GM12878 (cell line): ENCODE data around the gene ALG12. TPM values are rescaled to one million over a fixed set of nuclear protein-coding genes. Genes with fewer than 3 reads are reported as not detected.

ENCODE experiments used
- CBFB ChIP-seq: IDR thresholded peaks from 2 replicates; pipeline ENCODE4 v1.6.1; 2016; ENCODE audit warnings: antibody characterized with exemption, low read depth
- CHD4 ChIP-seq: fragments of 200-600 bp; sonication (generic); IDR thresholded peaks from 2 replicates; pipeline ENCODE4 v1.6.1; 2016; ENCODE audit warnings: mild to moderate bottlenecking
- CREB1 ChIP-seq: IDR thresholded peaks from 2 replicates; pipeline ENCODE4 v1.6.1; 2012; ENCODE audit warnings: low read depth, mild to moderate bottlenecking, inconsistent platforms
- ETV6 ChIP-seq, 2 experiments: fragments of 450-650 bp in 1 of 2; IDR thresholded peaks in 1 of 2; conservative IDR thresholded peaks in 1 of 2; 2 replicates each; pipeline ENCODE4 v1.6.1; 2014; ENCODE audit warnings: antibody characterized with exemption in 1 of 2, borderline replicate concordance in 1 of 2, low read depth in 1 of 2, mild to moderate bottlenecking in 1 of 2, moderate library complexity in 1 of 2
- EZH2 ChIP-seq: IDR thresholded peaks from 2 replicates; pipeline ENCODE4 v1.6.1; 2012; ENCODE audit warnings: low read depth, mild to moderate bottlenecking, control low read depth, inconsistent platforms, low read length, borderline replicate concordance; ENCODE audit not compliant: control insufficient read depth
- FOS ChIP-seq: IDR thresholded peaks from 3 replicates; pipeline ENCODE4 v1.6.1; 2011; ENCODE audit warnings: borderline replicate concordance; ENCODE audit not compliant: insufficient read length; ENCODE audit errors: extremely low read depth
- GABPA ChIP-seq: IDR thresholded peaks from 2 replicates; pipeline ENCODE4 v1.6.1; 2014; ENCODE audit warnings: antibody characterized with exemption, low read depth, mild to moderate bottlenecking, inconsistent platforms
- HDAC2 ChIP-seq: fragments of 200-600 bp; sonication (generic); IDR thresholded peaks from 2 replicates; pipeline ENCODE4 v1.6.1; 2017
- HDAC6 ChIP-seq: fragments of 200-600 bp; sonication (generic); IDR thresholded peaks from one replicate; pipeline ENCODE4 v1.8.0; 2017; ENCODE audit warnings: antibody characterized with exemption; ENCODE audit not compliant: unreplicated experiment
- KAT2A ChIP-seq: conservative IDR thresholded peaks from 2 replicates; pipeline ENCODE4 v1.6.1; 2011; ENCODE audit warnings: low read depth, low read length; ENCODE audit not compliant: control insufficient read depth
- LARP7 ChIP-seq: fragments of 450-650 bp; IDR thresholded peaks from 2 replicates; pipeline ENCODE4 v1.6.1; 2017; ENCODE audit warnings: mild to moderate bottlenecking
- NBN ChIP-seq: fragments of 450-650 bp; IDR thresholded peaks from 2 replicates; pipeline ENCODE4 v1.6.1; 2016
- RAD21 ChIP-seq: IDR thresholded peaks from 2 replicates; pipeline ENCODE4 v1.6.1; 2011; ENCODE audit warnings: mild to moderate bottlenecking, low read depth, low read length, moderate library complexity; ENCODE audit not compliant: insufficient read depth
- RCOR1 ChIP-seq: conservative IDR thresholded peaks from 2 replicates; pipeline ENCODE4 v1.6.1; 2012; ENCODE audit warnings: low read depth, low read length, improper control_type of control experiment
- RFX5 ChIP-seq: IDR thresholded peaks from 2 replicates; pipeline ENCODE4 v1.6.1; 2011; ENCODE audit warnings: low read depth, low read length, improper control_type of control experiment
- SREBF1 ChIP-seq: IDR thresholded peaks from 2 replicates; pipeline ENCODE4 v1.6.1; 2012; ENCODE audit warnings: mild to moderate bottlenecking, low read length
- ZNF384 ChIP-seq: IDR thresholded peaks from 2 replicates; pipeline ENCODE4 v1.6.1; 2012; ENCODE audit warnings: low read depth, mild to moderate bottlenecking, low read length, improper control_type of control experiment, borderline replicate concordance
- ZZZ3 ChIP-seq: IDR thresholded peaks from 2 replicates; pipeline ENCODE4 v1.6.1; 2011; ENCODE audit warnings: low read depth; ENCODE audit not compliant: control insufficient read depth, insufficient read length
- polyA plus RNA-seq, 11 experiments: library from polyadenylated mRNA; depleted of rRNA in 4 of 11; unstranded in 6 of 11; stranded (reverse) in 5 of 11; fragments of >200 nt; fragmentation: Nextera tagmentation in 4 of 11; fragmentation: Illumina TruSeq in 1 of 11; extraction: Ambion mirVana in 4 of 11; extraction: Trizol in 1 of 11; gene quantifications; 1 replicate in 1 of 11; 2 replicates in 10 of 11; pipeline versions ENCODE4 v1.2.1 to v1.2.3, GENCODE V29; 2011 to 2016; ENCODE audit warnings: inconsistent platforms in 2 of 11, missing spikeins in 2 of 11, low read depth in 1 of 11
- total RNA-seq, 4 experiments: library from RNA; depleted of rRNA in 3 of 4; stranded (reverse); fragments of >200 nt in 3 of 4; fragmentation: Illumina TruSeq in 1 of 4; extraction: Trizol in 1 of 4; gene quantifications; 2 replicates each; pipeline versions ENCODE4 v1.2.1 to v1.2.3, GENCODE V29; 2013 to 2021
- TF ChIP-seq, protein P1 (sequence below): IDR thresholded peaks from 2 replicates; pipeline ENCODE4 v1.6.1; 2011; ENCODE audit warnings: borderline replicate concordance, low read depth, mild to moderate bottlenecking, moderate library complexity, mixed read lengths, low read length; ENCODE audit not compliant: insufficient read depth; ENCODE audit errors: extremely low read length
- TF ChIP-seq, protein P2 (sequence below): fragments of 450-650 bp; IDR thresholded peaks from 2 replicates; pipeline ENCODE4 v1.6.1; 2018; ENCODE audit warnings: mild to moderate bottlenecking, low read depth, moderate library complexity; ENCODE audit not compliant: partially characterized antibody
- TF ChIP-seq, protein P3 (sequence below): IDR thresholded peaks from 2 replicates; pipeline ENCODE4 v1.6.1; 2011; ENCODE audit warnings: low read depth, low read length, improper control_type of control experiment, borderline replicate concordance

Gene ALG12
- total and polyA plus RNA-seq, 10 of the 15 experiments (the other 5 are each of a cell fraction or from before 2014, with no cell fraction given) = 0.22 to 23.4 (median 6.6) TPM

DNA sequence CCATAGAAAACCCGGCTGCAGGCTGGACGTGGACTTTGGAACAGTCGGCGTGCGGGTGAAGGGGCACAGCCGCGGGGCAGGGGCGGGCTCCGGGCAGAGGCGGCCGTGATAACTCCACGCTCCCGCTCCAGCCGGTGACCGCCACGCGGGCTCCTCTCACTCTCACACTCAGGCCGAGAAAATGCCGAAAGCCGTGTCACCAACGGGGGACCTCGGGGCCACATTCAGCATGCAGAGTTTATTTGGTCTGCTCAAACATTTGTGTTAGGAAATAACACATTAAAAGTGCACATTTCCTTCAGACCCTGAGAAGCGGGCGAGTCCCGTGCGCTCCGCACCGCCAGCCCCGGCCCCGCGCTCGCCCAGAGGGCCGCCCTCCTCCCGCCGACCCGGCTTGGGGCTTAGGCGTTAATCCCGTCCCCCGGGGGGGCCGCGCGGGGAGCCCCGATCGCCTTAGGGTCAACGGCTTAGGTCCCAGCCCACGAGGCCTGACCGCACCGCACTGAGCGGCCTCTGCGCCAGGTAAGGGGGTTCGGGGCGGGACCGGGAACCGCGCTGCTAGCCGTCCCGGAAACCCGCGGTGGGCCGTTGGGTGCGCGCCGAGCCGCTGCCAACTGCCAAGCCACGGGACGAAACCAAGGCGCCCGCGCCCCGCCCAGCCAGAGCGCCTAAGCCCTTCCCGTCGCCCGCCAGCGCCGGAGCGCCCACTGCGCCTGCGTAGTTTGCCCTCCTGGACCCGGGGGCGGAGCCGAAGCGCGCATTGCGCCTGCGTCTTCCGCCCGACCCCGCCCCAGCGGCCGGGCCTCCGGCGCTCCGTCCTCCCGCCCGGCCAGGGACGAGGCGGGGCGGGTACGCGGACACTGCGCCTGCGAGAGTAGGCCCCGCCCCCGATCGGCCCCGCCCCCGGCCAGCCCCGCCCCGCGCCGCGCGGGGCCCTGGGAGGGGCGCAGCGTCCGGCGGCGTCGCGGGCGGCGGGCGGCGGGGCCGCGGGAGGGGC is 65.0 kb downstream of the ALG12 start, which contains the start of gene ZBED4 (continued):
- TF ChIP-seq EZH2 (no peak), KAT2A (no peak), CREB1 (no peak), NBN (no peak), CBFB (0 out of 2 replicates have a peak, but pooled peaks have one; percentile 22), FOS (no peak), SREBF1 (no peak), HDAC6 (no peak), LARP7 (peak; percentile 93), HDAC2 (no peak), ZZZ3 (no peak), RAD21 (no peak), RFX5 (no peak), GABPA (no peak), ZNF384 (no peak), ETV6 (conservative IDR thresholded peaks at IDR 0.05 in 1 of 2, IDR thresholded peaks at IDR 0.05 in 1 of 2; ENCODE audit: borderline replicate concordance in 1 of 2, low read depth in 1 of 2) (no peak), RCOR1 (no peak), CHD4 (no peak)
- TF ChIP-seq, protein P1, sequence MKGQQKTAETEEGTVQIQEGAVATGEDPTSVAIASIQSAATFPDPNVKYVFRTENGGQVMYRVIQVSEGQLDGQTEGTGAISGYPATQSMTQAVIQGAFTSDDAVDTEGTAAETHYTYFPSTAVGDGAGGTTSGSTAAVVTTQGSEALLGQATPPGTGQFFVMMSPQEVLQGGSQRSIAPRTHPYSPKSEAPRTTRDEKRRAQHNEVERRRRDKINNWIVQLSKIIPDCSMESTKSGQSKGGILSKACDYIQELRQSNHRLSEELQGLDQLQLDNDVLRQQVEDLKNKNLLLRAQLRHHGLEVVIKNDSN = no peak
- TF ChIP-seq, protein P2, sequence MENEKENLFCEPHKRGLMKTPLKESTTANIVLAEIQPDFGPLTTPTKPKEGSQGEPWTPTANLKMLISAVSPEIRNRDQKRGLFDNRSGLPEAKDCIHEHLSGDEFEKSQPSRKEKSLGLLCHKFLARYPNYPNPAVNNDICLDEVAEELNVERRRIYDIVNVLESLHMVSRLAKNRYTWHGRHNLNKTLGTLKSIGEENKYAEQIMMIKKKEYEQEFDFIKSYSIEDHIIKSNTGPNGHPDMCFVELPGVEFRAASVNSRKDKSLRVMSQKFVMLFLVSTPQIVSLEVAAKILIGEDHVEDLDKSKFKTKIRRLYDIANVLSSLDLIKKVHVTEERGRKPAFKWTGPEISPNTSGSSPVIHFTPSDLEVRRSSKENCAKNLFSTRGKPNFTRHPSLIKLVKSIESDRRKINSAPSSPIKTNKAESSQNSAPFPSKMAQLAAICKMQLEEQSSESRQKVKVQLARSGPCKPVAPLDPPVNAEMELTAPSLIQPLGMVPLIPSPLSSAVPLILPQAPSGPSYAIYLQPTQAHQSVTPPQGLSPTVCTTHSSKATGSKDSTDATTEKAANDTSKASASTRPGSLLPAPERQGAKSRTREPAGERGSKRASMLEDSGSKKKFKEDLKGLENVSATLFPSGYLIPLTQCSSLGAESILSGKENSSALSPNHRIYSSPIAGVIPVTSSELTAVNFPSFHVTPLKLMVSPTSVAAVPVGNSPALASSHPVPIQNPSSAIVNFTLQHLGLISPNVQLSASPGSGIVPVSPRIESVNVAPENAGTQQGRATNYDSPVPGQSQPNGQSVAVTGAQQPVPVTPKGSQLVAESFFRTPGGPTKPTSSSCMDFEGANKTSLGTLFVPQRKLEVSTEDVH = no peak
- TF ChIP-seq, protein P3, sequence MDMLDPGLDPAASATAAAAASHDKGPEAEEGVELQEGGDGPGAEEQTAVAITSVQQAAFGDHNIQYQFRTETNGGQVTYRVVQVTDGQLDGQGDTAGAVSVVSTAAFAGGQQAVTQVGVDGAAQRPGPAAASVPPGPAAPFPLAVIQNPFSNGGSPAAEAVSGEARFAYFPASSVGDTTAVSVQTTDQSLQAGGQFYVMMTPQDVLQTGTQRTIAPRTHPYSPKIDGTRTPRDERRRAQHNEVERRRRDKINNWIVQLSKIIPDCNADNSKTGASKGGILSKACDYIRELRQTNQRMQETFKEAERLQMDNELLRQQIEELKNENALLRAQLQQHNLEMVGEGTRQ = no peak
